Activated T-helper 2 cell treated with anti-CD3 and anti-CD28 coated beads, Interferon-gamma antibody, Interleukin-2, Interleukin-4, amounts not matched to agents 10 μg/mL and 5 μg/mL and 100 μg/mL, durations not matched to agents 14 hours and 24 hours and 36 hours (primary cell): Measurements from ENCODE around the gene H2BK1. TPM values are rescaled to one million over a fixed set of nuclear protein-coding genes. Genes with fewer than 3 reads are reported as not detected.

ENCODE experiments used
- DNase-seq: peaks from one replicate; pipeline ENCODE4 v3.0.0; 2021; ENCODE audit warnings: low spot score
- H3K27ac Mint-ChIP-seq: one replicate; pipeline ENCODE4 v1.8.0; 2021; ENCODE audit warnings: mixed read lengths
- H3K27me3 Mint-ChIP-seq: one replicate; pipeline ENCODE4 v1.8.0; 2021; ENCODE audit warnings: low read depth, mixed read lengths
- H3K36me3 Mint-ChIP-seq: one replicate; pipeline ENCODE4 v1.8.0; 2021; ENCODE audit warnings: low read depth, mixed read lengths
- H3K4me1 Mint-ChIP-seq: one replicate; pipeline ENCODE4 v1.8.0; 2021; ENCODE audit warnings: low read depth, mixed read lengths
- H3K4me3 Mint-ChIP-seq: one replicate; pipeline ENCODE4 v1.8.0; 2021; ENCODE audit warnings: low read depth, mild to moderate bottlenecking, moderate library complexity, mixed read lengths
- H3K9me3 Mint-ChIP-seq: one replicate; pipeline ENCODE4 v1.8.0; 2021; ENCODE audit warnings: mixed read lengths
- intact Hi-C: fragments of 100-400 bp; cut with micrococcal nuclease; formaldehyde crosslinking; loops from one replicate; pipeline ENCODE4 v1.15.1; 2023
- total RNA-seq: library from RNA; stranded (reverse); gene quantifications from 2 replicates; pipeline ENCODE4 v1.2.3, GENCODE V29; 2022

The H2BK1 gene
- total RNA-seq, 1 donor from 2014 or later = not detected

DNA sequence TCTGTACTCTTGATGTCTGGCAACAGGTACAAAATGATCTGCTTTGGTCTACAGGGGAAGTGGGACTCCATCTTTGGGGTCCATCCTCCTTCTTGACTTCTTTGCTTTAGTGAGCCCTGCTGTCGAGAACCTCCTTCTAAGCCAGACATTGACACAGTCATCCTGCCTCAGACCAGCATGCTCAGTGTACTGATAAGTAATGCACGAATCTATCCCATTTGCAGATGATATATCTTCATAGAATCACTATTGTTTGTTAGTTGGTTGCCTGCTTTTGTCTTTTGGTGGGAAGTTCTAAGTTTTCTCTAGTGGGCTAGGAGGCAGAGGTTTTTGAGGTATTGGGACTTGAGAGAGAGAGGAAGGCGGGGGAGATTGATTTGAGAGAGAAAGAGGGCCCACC lies 8.9 kb downstream of the H2BK1 start:
- peaks cover 13% of the 10 kb centered on the region for H3K27me3 Mint-ChIP-seq
- peaks cover 3% of the 10 kb centered on the region for H3K4me1 Mint-ChIP-seq
- no peaks in the 10 kb centered on the region for H3K9me3 Mint-ChIP-seq
- intact Hi-C loops = no loop called here
- no peak for DNase-seq
- H3K36me3 Mint-ChIP-seq = no peaks in the 10 kb centered on the region
- no peak overlapping the region for H3K27ac Mint-ChIP-seq
- no peak overlapping the region for H3K4me3 Mint-ChIP-seq

GRCh38 chr7:151198945-151199848 lies 11.1 kb downstream of the H2BK1 start:
- intact Hi-C loops = no loop called here
- Mint-ChIP-seq H3K4me3 (no peak overlapping the region), H3K27me3 (peaks cover 14% of the 10 kb centered on the region), H3K4me1 (no peaks in the 10 kb centered on the region), H3K36me3 (no peaks in the 10 kb centered on the region), H3K27ac (no peak overlapping the region), H3K9me3 (no peaks in the 10 kb centered on the region)
- no peak for DNase-seq

GRCh38 chr7:151197932-151198331 lies 12.4 kb downstream of the H2BK1 start:
- H3K36me3 Mint-ChIP-seq = no peaks in the 10 kb centered on the region
- H3K4me3 Mint-ChIP-seq = no peak overlapping the region
- intact Hi-C loops = no loop called here
- no peaks in the 10 kb centered on the region for H3K4me1 Mint-ChIP-seq
- H3K27me3 Mint-ChIP-seq = peaks cover 14% of the 10 kb centered on the region
- no peak overlapping the region for H3K27ac Mint-ChIP-seq
- no peaks in the 10 kb centered on the region for H3K9me3 Mint-ChIP-seq
- no peak for DNase-seq

DNA sequence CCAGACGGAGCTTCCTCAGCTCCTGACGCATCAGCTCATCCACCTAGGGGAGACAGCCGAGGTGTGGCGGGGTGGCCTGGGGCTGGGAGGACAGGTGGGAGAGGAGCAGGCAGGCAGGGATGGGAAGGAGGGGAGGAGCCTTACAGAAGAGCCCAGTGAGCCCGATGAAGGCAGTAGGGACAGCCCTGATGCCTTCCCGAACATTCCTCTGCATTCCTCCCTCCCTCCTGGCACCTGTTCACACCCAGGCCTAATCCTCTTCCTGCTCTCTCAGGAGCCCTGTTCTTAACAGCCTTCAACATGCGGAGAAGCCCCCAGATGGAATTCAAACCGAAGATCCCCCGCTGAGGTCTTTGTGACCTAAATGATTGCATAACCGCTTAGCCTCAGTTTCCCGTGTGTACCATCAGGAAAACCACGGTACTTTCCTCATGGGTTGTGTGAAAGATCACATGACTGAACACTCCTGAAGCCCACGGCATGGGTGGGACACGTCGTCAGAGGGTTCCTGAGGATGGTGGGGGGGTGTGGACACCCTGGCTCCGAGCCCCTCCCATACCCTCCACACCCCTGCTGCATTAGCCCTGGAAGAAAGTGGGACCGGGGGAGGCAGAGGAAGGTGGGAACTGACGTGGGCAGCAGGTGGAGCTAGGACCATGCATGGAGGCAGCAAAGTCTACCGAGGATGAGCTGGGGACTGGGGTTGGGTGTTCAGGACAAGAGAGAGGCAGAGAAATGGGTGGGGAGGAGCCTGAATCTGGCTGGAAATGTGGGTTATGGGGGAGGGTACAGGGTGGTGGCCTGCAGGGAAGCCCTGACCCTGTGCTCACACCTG lies 14.5 kb downstream of the H2BK1 start:
- Mint-ChIP-seq H3K4me3 (no peak overlapping the region), H3K36me3 (no peaks in the 10 kb centered on the region), H3K27me3 (peaks cover 5% of the 10 kb centered on the region), H3K9me3 (no peaks in the 10 kb centered on the region), H3K27ac (no peak overlapping the region), H3K4me1 (no peaks in the 10 kb centered on the region)
- no peak for DNase-seq
- intact Hi-C loops = no loop called here

GRCh38 chr7:151194188-151194587 lies 16.1 kb downstream of the H2BK1 start:
- Mint-ChIP-seq H3K4me3 (no peak overlapping the region), H3K27ac (no peak overlapping the region), H3K27me3 (peaks cover 11% of the 10 kb centered on the region), H3K36me3 (no peaks in the 10 kb centered on the region), H3K4me1 (no peaks in the 10 kb centered on the region), H3K9me3 (no peaks in the 10 kb centered on the region)
- no peak for DNase-seq
- intact Hi-C loops = no loop called here

GRCh38 chr7:151193203-151193978 lies 16.9 kb downstream of the H2BK1 start:
- intact Hi-C loops = no loop called here
- no peak overlapping the region for H3K27ac Mint-ChIP-seq
- no peak overlapping the region for H3K4me3 Mint-ChIP-seq
- H3K27me3 Mint-ChIP-seq = peaks cover 13% of the 10 kb centered on the region
- no peaks in the 10 kb centered on the region for H3K4me1 Mint-ChIP-seq
- H3K9me3 Mint-ChIP-seq = no peaks in the 10 kb centered on the region
- H3K36me3 Mint-ChIP-seq = no peaks in the 10 kb centered on the region
- no peak for DNase-seq

GRCh38 chr7:151192002-151192539 lies 18.2 kb downstream of the H2BK1 start:
- H3K4me1 Mint-ChIP-seq = no peaks in the 10 kb centered on the region
- no peaks in the 10 kb centered on the region for H3K36me3 Mint-ChIP-seq
- no peak overlapping the region for H3K4me3 Mint-ChIP-seq
- intact Hi-C loops = no loop called here
- H3K27ac Mint-ChIP-seq = no peak overlapping the region
- H3K9me3 Mint-ChIP-seq = no peaks in the 10 kb centered on the region
- DNase-seq = no peak
- H3K27me3 Mint-ChIP-seq = peaks cover 15% of the 10 kb centered on the region

DNA sequence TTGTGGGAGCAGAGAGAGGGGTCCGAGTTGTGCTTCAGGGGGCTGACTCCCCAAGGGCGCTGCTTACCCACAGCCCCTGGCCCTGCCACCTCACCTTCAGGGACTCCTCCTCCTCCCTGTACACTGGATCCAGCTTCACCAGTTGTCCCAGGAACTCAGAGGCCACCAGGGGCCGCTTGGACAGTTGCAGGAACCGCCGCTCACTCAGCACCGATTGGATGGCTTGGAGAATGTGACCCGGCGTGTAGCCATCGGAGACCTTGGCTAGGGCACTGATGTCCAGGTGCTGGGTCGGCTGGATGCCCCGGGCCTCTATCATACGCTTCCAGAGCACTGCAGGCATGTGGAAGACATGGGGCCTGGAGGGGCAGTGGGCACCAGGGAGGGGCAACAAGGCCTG lies 18.7 kb downstream of the H2BK1 start:
- no peak overlapping the region for H3K27ac Mint-ChIP-seq
- no peak for DNase-seq
- no peak overlapping the region for H3K4me3 Mint-ChIP-seq
- H3K36me3 Mint-ChIP-seq = no peaks in the 10 kb centered on the region
- no peaks in the 10 kb centered on the region for H3K9me3 Mint-ChIP-seq
- no peaks in the 10 kb centered on the region for H3K4me1 Mint-ChIP-seq
- intact Hi-C loops = no loop called here
- H3K27me3 Mint-ChIP-seq = peaks cover 15% of the 10 kb centered on the region

GRCh38 chr7:151189038-151189437 lies 21.2 kb downstream of the H2BK1 start:
- Mint-ChIP-seq H3K27me3 (peaks cover 10% of the 10 kb centered on the region), H3K4me1 (no peaks in the 10 kb centered on the region), H3K36me3 (no peaks in the 10 kb centered on the region), H3K27ac (no peak overlapping the region), H3K9me3 (no peaks in the 10 kb centered on the region), H3K4me3 (no peak overlapping the region)
- intact Hi-C loops = no loop called here
- no peak for DNase-seq

DNA sequence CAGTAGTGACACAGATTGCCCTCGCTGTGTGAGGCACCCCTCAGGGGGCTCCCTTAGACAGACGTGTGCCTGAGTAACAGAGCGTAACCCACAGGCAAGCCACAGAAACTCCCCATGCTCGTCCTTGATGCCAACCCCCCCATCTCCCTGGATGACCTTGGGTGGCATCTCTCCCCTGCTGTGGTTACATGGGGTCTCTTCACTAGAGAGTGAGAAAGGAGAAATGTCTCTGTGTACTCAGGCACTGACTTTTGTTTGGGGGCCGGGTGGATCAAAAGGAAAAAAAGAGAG lies 22.1 kb downstream of the H2BK1 start:
- intact Hi-C loops = no loop called here
- H3K4me1 Mint-ChIP-seq = no peaks in the 10 kb centered on the region
- no peaks in the 10 kb centered on the region for H3K9me3 Mint-ChIP-seq
- no peak overlapping the region for H3K4me3 Mint-ChIP-seq
- peaks cover 10% of the 10 kb centered on the region for H3K27me3 Mint-ChIP-seq
- H3K27ac Mint-ChIP-seq = no peak overlapping the region
- no peaks in the 10 kb centered on the region for H3K36me3 Mint-ChIP-seq
- no peak for DNase-seq

DNA sequence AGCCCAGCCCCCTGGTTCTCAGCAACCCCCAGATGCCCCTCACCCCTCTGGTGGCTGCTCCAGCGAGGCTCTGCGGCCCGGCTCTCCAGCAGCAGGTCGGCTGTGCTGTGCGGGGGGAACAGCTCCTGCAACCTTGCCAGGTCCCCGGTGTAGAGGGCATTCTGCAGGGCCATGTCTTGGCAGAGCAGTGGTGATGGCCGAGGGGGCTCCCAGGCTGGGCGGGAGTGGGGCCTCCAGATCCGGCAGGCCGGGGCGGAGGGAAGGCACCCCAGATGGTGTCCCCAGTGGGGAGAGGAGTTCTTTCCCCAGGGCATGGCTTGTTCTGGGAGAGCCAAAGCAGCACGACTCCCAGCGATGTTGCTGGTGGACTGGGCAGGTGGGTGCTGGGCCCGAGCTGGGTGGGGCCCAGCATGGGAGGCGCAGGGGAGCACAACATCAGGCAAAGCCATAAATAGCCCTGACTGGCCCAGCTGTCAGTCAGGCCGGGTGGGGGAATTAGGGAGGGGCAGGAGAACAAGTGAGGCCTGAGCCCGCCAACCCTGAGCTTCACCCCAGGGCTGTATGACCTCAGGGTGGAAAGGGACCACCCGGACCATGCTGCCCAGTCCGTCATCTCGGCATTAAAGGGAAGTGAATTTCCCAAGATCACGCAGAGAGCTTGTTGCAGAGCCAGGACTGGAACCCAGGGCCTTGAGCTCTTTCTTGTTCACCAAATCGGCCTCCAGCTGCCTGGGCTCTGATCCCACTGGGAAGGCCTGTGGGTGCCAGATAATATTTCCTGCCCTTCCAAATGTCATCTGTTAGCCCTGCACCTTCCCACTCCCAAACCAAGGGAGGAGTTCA lies 22.7 kb downstream of the H2BK1 start:
- no peak overlapping the region for H3K27ac Mint-ChIP-seq
- H3K4me3 Mint-ChIP-seq = no peak overlapping the region
- no peak for DNase-seq
- H3K36me3 Mint-ChIP-seq = no peaks in the 10 kb centered on the region
- intact Hi-C loops = no loop called here
- H3K9me3 Mint-ChIP-seq = no peaks in the 10 kb centered on the region
- H3K4me1 Mint-ChIP-seq = no peaks in the 10 kb centered on the region
- H3K27me3 Mint-ChIP-seq = peaks cover 10% of the 10 kb centered on the region
